GM12878 (cell line): ENCODE measurements around the gene UMOD. TPM values are rescaled to one million over a fixed set of nuclear protein-coding genes. Genes with fewer than 3 reads are reported as not detected.

Experiments used
- ATAC-seq: fragments of 200-7000 bp; cut with Tn5 transposase; 3 replicates; pipeline ENCODE4 v1.9.1; 2020; ENCODE audit warnings: mild to moderate bottlenecking, moderate library complexity
- BruUV-seq: library from RNA; stranded (reverse); fragments of 400-500 nt; replicated peaks from 2 replicates; lab custom pipeline; 2021; lab: Mats Ljungman, UMichigan
- CTCF ChIA-PET: fragments of 300-600 bp; sonication (Branson Sonifier 250); formaldehyde crosslinking; extraction: SDS; loops from one replicate; lab custom pipeline; 2021; ENCODE audit warnings: inconsistent platforms; lab: Yijun Ruan, JAX
- POLR2A ChIA-PET: fragments of 350-600 bp; formaldehyde crosslinking; extraction: SDS; loops from one replicate; lab custom pipeline; 2021; ENCODE audit warnings: inconsistent platforms; lab: Charles Lee
- RAD21 ChIA-PET: fragments of 300-600 bp; sonication (Branson Sonifier 250); formaldehyde crosslinking; loops from one replicate; lab custom pipeline; 2023; ENCODE audit warnings: antibody characterized with exemption; ENCODE audit not compliant: unreplicated experiment; lab: Charles Lee
- SMC1A ChIA-PET: fragments of 300-600 bp; sonication (Branson Sonifier 250); formaldehyde crosslinking; loops from one replicate; lab custom pipeline; 2023; ENCODE audit not compliant: unreplicated experiment, uncharacterized antibody; lab: Charles Lee
- DNase-seq: peaks from one replicate; pipeline ENCODE4 v3.0.0-alpha.2; 2011; ENCODE audit warnings: low read depth, low spot score
- FAIRE-seq: peaks from 3 replicates; lab custom pipeline; 2011; peaks lifted over from hg19 to GRCh38; lab: Jason Lieb, UNC
- H2AFZ ChIP-seq: 2 replicates; pipeline ENCODE4 v1.6.0; 2011; ENCODE audit warnings: low read depth, low read length, control low read depth; ENCODE audit not compliant: control insufficient read depth
- H3K27ac ChIP-seq: 2 replicates; pipeline ENCODE4 v1.5.1; 2011; ENCODE audit warnings: control low read depth; ENCODE audit not compliant: control insufficient read depth, insufficient read depth
- H3K27me3 ChIP-seq, 2 experiments: replicated peaks in 1 of 2; 2 replicates each; pipeline versions ENCODE4 v1.6.0 to v1.6.1; 2011; ENCODE audit warnings: low read length in 1 of 2; ENCODE audit not compliant: control insufficient read depth in 2 of 2, insufficient read depth in 2 of 2
- H3K36me3 ChIP-seq, 2 experiments: 2 replicates each; pipeline ENCODE4 v1.5.1; 2011; ENCODE audit warnings: low read length in 1 of 2; ENCODE audit not compliant: control insufficient read depth in 2 of 2, insufficient read depth in 2 of 2
- H3K4me1 ChIP-seq: 2 replicates; pipeline ENCODE4 v1.6.1; 2011; ENCODE audit warnings: mild to moderate bottlenecking, low read length, moderate library complexity, mixed read lengths; ENCODE audit not compliant: control insufficient read depth, insufficient read depth
- H3K4me2 ChIP-seq: 2 replicates; pipeline ENCODE4 v1.6.0; 2011; ENCODE audit warnings: control low read depth; ENCODE audit not compliant: control insufficient read depth, insufficient read depth
- H3K4me3 ChIP-seq: fragments of 200-600 bp; sonication (generic); 2 replicates; pipeline ENCODE4 v1.5.1; 2016
- H3K79me2 ChIP-seq: 2 replicates; pipeline ENCODE4 v1.6.0; 2011; ENCODE audit warnings: low read length; ENCODE audit not compliant: control insufficient read depth, insufficient read depth
- H3K9ac ChIP-seq: 2 replicates; pipeline ENCODE4 v1.8.0; 2011; ENCODE audit warnings: low read length, control low read depth, mixed read lengths; ENCODE audit not compliant: control insufficient read depth, insufficient read depth
- H3K9me3 ChIP-seq: replicated peaks from 3 replicates; pipeline ENCODE4 v1.5.1; 2011; ENCODE audit warnings: mild to moderate bottlenecking, low read length; ENCODE audit not compliant: control insufficient read depth, insufficient read depth
- H4K20me1 ChIP-seq: 2 replicates; pipeline ENCODE4 v1.6.0; 2011; ENCODE audit not compliant: control insufficient read depth, insufficient read depth
- BCL3 ChIP-seq: IDR thresholded peaks from 2 replicates; pipeline ENCODE4 v1.6.1; 2011; ENCODE audit warnings: borderline replicate concordance, low read depth, mild to moderate bottlenecking, moderate library complexity, low read length; ENCODE audit not compliant: insufficient read depth, poor library complexity, severe bottlenecking
- HDAC2 ChIP-seq: fragments of 200-600 bp; sonication (generic); IDR thresholded peaks from 2 replicates; pipeline ENCODE4 v1.6.1; 2017
- IKZF1 ChIP-seq: fragments of 450-650 bp; conservative IDR thresholded peaks from 2 replicates; pipeline ENCODE4 v1.6.1; 2017; ENCODE audit warnings: antibody characterized with exemption, mild to moderate bottlenecking
- NBN ChIP-seq: fragments of 450-650 bp; IDR thresholded peaks from 2 replicates; pipeline ENCODE4 v1.6.1; 2016
- NFYB ChIP-seq: IDR thresholded peaks from 2 replicates; pipeline ENCODE4 v1.6.1; 2011; ENCODE audit warnings: low read depth, mild to moderate bottlenecking, low read length, improper control_type of control experiment, moderate library complexity; ENCODE audit not compliant: insufficient read depth
- PML ChIP-seq: IDR thresholded peaks from 2 replicates; pipeline ENCODE4 v1.6.1; 2012; ENCODE audit warnings: low read length, inconsistent platforms
- RCOR1 ChIP-seq: conservative IDR thresholded peaks from 2 replicates; pipeline ENCODE4 v1.6.1; 2012; ENCODE audit warnings: low read depth, low read length, improper control_type of control experiment
- SIN3A ChIP-seq: IDR thresholded peaks from 2 replicates; pipeline ENCODE4 v1.6.1; 2012; ENCODE audit warnings: low read depth, low read length, improper control_type of control experiment
- SMAD5 ChIP-seq: IDR thresholded peaks from 2 replicates; pipeline ENCODE4 v1.6.1; 2016; ENCODE audit warnings: antibody characterized with exemption, low read depth
- SMARCA5 ChIP-seq: fragments of 450-650 bp; IDR thresholded peaks from 2 replicates; pipeline ENCODE4 v1.6.1; 2017; ENCODE audit warnings: mild to moderate bottlenecking
- SMC3 ChIP-seq: IDR thresholded peaks from 2 replicates; pipeline ENCODE4 v1.6.1; 2011; ENCODE audit warnings: low read length, improper control_type of control experiment, borderline replicate concordance
- SPI1 ChIP-seq: IDR thresholded peaks from 2 replicates; pipeline ENCODE4 v1.6.1; 2011; ENCODE audit warnings: low read depth, mild to moderate bottlenecking, low read length, moderate library complexity, borderline replicate concordance; ENCODE audit not compliant: insufficient read depth
- TARDBP ChIP-seq: IDR thresholded peaks from 2 replicates; pipeline ENCODE4 v1.6.1; 2016; ENCODE audit warnings: borderline replicate concordance
- USF1 ChIP-seq: IDR thresholded peaks from 2 replicates; pipeline ENCODE4 v1.6.1; 2011; ENCODE audit warnings: borderline replicate concordance, low read depth, mild to moderate bottlenecking, moderate library complexity, mixed read lengths, low read length; ENCODE audit not compliant: insufficient read depth; ENCODE audit errors: extremely low read length
- YBX1 ChIP-seq: fragments of 450-650 bp; IDR thresholded peaks from 2 replicates; pipeline ENCODE4 v1.6.1; 2016; ENCODE audit warnings: antibody characterized with exemption
- ZBTB33 ChIP-seq: fragments of 450-650 bp; IDR thresholded peaks from 2 replicates; pipeline ENCODE4 v1.6.1; 2017; ENCODE audit warnings: mild to moderate bottlenecking
- ZNF207 ChIP-seq: fragments of 450-650 bp; IDR thresholded peaks from 2 replicates; pipeline ENCODE4 v1.6.1; 2014; ENCODE audit warnings: antibody characterized with exemption, mild to moderate bottlenecking, borderline replicate concordance
- WGBS: methylation state at CpG from one replicate; pipeline ENCODE4 v1.1.6; 2016; ENCODE audit warnings: low lambda C conversion rate; ENCODE audit not compliant: insufficient replicate concordance, insufficient coverage; ENCODE audit errors: missing lambda C conversion rate; 5-methylcytosine and 5-hydroxymethylcytosine counted together
- in situ Hi-C: fragments of 300-500 bp; cut with MboI; formaldehyde crosslinking; loops from 9 replicates; pipeline ENCODE4 v1.14.3; 2018; ENCODE audit warnings: mixed read lengths
- intact Hi-C: fragments of 100-400 bp; cut with micrococcal nuclease; formaldehyde crosslinking; loops from one replicate; pipeline ENCODE4 v1.14.2; 2022; ENCODE audit not compliant: unreplicated experiment
- polyA plus RNA-seq, 11 experiments: library from polyadenylated mRNA; depleted of rRNA in 4 of 11; unstranded in 6 of 11; stranded (reverse) in 5 of 11; fragments of >200 nt; fragmentation: Nextera tagmentation in 4 of 11; fragmentation: Illumina TruSeq in 1 of 11; extraction: Ambion mirVana in 4 of 11; extraction: Trizol in 1 of 11; gene quantifications; 1 replicate in 1 of 11; 2 replicates in 10 of 11; pipeline versions ENCODE4 v1.2.1 to v1.2.3, GENCODE V29; 2011 to 2016; ENCODE audit warnings: inconsistent platforms in 2 of 11, missing spikeins in 2 of 11, low read depth in 1 of 11
- total RNA-seq, 4 experiments: library from RNA; depleted of rRNA in 3 of 4; stranded (reverse); fragments of >200 nt in 3 of 4; fragmentation: Illumina TruSeq in 1 of 4; extraction: Trizol in 1 of 4; gene quantifications; 2 replicates each; pipeline versions ENCODE4 v1.2.1 to v1.2.3, GENCODE V29; 2013 to 2021

Gene UMOD
- total and polyA plus RNA-seq, 10 of the 15 experiments (the other 5 are each of a cell fraction or from before 2014, with no cell fraction given): not detected

DNA sequence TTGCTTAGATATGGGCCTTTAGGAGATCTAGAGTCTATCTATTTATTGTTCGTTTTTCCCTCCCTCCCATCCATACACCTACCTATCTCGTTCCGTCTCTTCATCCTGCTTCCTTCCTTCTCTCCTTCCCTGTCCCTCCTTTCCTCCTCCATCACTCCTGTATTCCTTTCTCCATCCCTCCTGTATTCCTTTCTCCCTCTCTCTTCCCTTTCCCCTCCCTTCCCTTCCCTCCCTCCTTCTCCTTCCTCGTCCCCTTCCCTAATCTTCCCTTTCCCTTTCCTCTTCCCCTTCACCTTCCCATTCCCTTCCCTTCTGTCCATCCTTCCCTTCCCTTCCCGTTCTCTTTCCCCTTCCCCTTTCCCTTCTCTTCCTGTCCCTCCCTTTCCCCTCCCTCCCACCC is 35.8 kb downstream of the UMOD start:
- Histone ChIP-seq H3K36me3 (no peaks in the 10 kb centered on the region), H3K79me2 (no peaks in the 10 kb centered on the region), H2AFZ (no peak overlapping the region), H3K4me3 (no peak overlapping the region), H4K20me1 (no peaks in the 10 kb centered on the region), H3K27ac (no peak overlapping the region), H3K4me1 (no peaks in the 10 kb centered on the region), H3K9me3 (no peaks in the 10 kb centered on the region), H3K9ac (no peak overlapping the region), H3K27me3 (no peaks in the 10 kb centered on the region), H3K4me2 (no peak overlapping the region)
- BruUV-seq: no TSS peak
- 14% methylated on average over 4 of the region's 5 CpGs for WGBS
- in situ Hi-C loops: no loop called here
- TF ChIP-seq HDAC2: no peak
- TF ChIP-seq YBX1: no peak
- no peak for TF ChIP-seq TARDBP
- TF ChIP-seq PML: no peak
- no peak for TF ChIP-seq ZNF207
- no peak for TF ChIP-seq SMAD5
- intact Hi-C loops: no loop called here
- CTCF ChIA-PET: no interaction called here
- FAIRE-seq: no peak
- no peak for ATAC-seq
- no peak for DNase-seq
- POLR2A ChIA-PET: no interaction called here
- RAD21 ChIA-PET: no interaction called here
- SMC1A ChIA-PET: no interaction called here

DNA sequence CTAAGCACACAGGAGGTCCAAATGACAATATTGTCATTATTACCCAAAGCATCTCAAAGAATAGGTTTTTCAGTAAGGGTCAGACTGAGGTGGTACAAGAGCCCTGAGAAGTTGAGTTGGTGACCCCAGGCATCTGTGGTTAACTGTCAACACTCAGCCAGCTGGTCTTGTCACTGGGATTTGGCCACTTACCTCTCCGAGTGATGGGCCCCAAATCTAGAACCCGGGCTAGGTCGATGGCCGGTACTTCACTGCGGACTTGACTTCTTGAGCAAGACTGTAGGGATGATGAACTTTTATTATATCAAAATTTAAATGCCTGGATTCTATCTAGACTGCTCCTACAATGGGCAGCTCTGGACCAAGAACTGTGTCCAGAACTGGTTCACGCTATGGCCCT is 36.8 kb downstream of the UMOD start:
- in situ Hi-C loops (no loop called here), intact Hi-C loops (no loop called here)
- H3K27ac ChIP-seq: no peak overlapping the region
- H3K27me3 ChIP-seq: no peaks in the 10 kb centered on the region
- 73% methylated on average over 6 of the region's 6 CpGs for WGBS
- H4K20me1 ChIP-seq: no peaks in the 10 kb centered on the region
- CTCF ChIA-PET: interaction anchor here (1.7 kb wide), 1 partner anchor 16 kb away, joined by 4 read pairs; no protein-coding TSS in a partner anchor
- ATAC-seq: no peak
- no peak overlapping the region for H3K4me3 ChIP-seq
- no peaks in the 10 kb centered on the region for H3K36me3 ChIP-seq
- H3K4me2 ChIP-seq: no peak overlapping the region
- RAD21 ChIA-PET: no interaction called here
- H3K79me2 ChIP-seq: no peaks in the 10 kb centered on the region
- H2AFZ ChIP-seq: no peak overlapping the region
- H3K9ac ChIP-seq: no peak overlapping the region
- no peak for FAIRE-seq
- DNase-seq: no peak
- no TSS peak for BruUV-seq
- H3K4me1 ChIP-seq: no peaks in the 10 kb centered on the region
- POLR2A ChIA-PET: no interaction called here
- H3K9me3 ChIP-seq: no peaks in the 10 kb centered on the region
- SMC1A ChIA-PET: no interaction called here
- TF ChIP-seq IKZF1 (no peak), ZBTB33 (no peak), RCOR1 (no peak), SMC3 (no peak), NBN (no peak), SMARCA5 (no peak), SIN3A (no peak), SPI1 (no peak), USF1 (no peak), BCL3 (no peak), NFYB (no peak), YBX1 (no peak)
